GM21528 (cell line): ENCODE results near the gene HCRTR1.

Source experiments
- ATAC-seq: cut with Tn5 transposase; IDR thresholded peaks from one replicate; pipeline ENCODE4 v1.9.1; 2021; ENCODE audit warnings: mild to moderate bottlenecking, moderate library complexity; ENCODE audit not compliant: unreplicated experiment, low FRiP score

Gene HCRTR1

DNA sequence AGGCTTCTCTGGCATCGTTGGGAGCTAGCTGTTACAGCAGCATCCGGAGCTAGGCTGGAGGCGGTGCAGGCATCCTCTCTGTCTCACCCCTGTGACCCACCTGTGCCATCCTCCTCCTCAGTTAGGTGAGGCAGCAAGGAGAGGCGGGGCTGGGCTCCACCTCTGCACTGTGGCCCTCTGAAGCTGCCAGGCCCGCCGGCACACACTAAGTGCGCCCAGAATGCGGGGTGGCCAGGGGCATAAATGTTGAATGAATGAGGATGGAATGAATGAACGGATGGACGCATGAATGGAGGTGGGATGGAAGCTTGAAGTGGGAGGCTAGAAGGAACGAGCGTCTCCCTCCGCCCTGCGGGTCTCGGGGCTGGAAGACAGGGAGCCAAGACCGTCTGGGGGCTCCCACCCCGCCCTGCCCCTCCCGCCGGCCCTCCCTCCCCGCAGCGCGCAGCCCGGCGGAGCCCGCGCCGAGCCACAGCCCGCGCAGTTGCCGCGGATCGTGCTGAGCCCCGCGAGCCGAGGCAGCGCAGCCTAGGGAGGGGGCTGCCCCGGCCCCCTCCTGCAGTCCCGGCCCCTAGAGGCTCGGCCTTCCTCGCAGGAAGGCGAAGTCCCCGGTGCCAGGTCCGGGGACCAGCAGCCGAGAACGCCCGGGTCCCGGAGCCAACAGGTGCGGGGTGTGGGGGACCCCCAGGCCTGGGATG is at the start of gene HCRTR1:
Gene HCRTR1, plus strand, starts transcription at position 472 of the 698 bp plus-strand sequence. CDS start 1,504 bp downstream, outside the sequence.
- ATAC-seq, result no peak

- ATAC-seq, result no peak
These were observed 49.4 kb upstream of the HCRTR1 start for GRCh38 chr1:31567956-31568570.

DNA sequence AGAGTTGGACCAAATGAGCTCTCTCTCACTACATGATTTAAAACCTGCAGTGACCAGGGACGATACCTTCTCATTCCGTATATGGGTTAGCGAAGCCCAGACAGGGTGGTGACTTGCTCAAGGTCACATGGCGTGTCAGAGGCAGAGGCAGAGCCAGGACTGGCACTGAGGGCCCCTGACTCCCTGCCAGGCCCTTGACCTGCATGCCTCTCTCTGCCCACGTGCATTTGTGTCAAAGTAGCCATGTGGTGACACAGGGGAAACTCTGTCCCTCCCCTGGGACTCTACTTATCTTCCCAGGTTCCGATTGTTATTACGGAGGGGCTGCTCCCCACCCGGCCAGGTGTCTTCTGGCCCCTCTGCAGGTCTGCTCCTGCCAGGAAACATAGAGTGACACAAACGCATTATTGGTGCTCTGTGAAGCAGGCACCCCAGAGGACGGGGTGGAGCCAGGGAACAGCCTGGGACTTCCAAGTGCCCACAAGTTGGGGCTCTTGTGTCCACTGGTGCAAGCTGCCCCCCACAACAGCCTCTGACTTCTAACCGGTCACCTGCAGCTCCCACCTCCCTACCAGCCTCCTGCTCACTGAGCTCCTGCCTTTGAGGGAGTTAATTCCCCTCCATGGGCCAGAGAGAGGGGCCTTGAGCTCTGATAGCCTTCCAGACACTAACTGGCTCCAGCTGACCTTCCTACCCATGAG is 48.4 kb upstream of the HCRTR1 start:
- ATAC-seq, result no peak

GRCh38 chr1:31569596-31570173 is 47.8 kb upstream of the HCRTR1 start:
- no peak for ATAC-seq

DNA sequence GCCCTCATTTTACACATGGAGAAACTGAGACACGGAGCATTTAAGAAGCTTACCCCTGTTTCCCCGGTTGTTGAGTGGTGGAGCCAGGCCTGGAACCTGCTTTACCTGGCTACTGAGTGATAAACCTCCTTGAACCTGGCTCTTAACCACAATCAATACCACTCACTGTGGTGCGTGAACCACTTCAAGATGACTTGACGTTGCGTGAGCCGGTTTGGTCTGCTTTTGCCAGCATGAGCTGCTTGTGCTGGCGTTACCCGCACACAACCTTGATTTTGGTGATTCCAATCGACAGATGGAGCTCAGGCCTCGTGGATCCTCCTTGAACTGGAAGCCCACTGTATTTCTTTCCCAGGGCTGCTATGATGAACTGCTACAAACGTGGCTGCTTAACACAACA is 47.3 kb upstream of the HCRTR1 start:
- no peak for ATAC-seq

GRCh38 chr1:31570906-31571305 is 46.6 kb upstream of the HCRTR1 start:
- ATAC-seq, result no peak

DNA sequence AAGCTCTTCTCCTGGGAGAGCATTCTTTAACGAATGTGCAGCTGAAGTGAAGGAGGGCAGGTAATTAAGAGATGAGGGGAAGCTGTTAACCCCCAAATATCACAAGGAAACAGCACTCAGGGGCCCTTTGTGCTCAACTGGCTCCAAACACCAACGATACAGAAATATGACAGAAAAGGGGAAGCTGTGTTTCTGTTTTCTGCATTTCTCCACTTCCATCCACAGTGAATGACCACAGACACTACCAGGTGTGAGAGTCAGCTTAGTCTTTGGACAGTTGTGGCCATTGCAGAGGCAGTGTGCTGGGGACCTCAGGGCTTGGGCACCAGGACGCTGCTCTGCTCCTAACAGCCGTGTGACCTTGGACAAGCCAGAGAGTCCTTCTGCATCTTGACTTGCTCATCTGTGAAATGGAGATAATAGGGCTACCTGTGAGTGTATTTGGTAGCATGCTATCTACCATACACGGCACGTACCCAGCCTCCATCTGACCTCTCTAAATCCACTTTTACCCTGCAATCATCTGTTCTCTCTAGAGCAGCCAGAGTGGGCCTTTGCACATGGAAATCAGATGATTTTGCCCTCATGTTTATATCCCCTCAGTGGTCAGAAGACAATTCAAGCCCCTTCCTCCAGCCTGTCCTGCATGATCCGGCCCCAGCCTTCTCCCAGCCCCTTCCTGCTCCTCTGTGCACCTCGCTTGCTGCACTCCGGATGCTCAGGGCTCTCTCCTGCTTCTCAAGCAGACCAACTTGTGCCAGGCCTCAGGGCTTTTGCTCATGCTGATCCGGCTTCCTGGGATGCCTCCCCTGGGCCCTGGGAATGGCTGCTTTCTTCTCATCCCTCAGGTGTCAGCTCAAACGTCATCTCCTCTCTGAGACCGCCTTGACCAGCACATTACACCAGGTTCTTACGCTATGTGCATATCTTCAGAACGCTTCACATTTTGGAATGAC is 45.9 kb upstream of the HCRTR1 start:
- no peak for ATAC-seq

- no peak for ATAC-seq
These were observed 45.0 kb upstream of the HCRTR1 start for GRCh38 chr1:31572323-31573104.

- no peak for ATAC-seq
These were observed 44.2 kb upstream of the HCRTR1 start for GRCh38 chr1:31573261-31573660.

DNA sequence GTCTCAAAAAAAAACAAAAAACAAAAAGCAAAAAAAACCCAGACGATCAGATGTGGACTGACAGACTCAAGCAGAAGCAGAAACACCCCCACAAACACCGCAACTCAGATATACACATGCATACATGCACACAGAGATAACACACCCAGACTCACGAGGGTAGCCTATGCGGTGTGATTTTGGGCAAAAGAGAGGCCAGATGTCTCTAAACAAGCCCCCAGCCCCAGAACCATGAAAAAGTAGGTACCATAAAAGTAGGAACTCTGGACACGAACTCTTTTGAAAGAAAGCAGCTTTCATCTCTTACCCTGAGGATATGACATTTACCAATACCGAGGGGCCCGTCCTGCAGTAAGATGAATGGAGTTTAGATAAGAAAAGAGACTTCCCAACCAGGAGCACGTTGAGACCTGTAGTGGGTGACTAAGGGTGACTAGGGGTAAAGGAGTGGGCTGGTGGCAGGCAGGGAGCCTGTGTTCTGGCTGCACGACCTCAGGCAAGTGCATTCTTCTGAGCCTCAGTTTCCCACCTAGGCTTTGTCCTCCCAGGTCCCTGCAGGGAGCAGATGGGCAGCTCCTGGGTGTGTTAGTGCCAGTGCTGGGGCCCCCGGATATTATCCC is 42.6 kb upstream of the HCRTR1 start:
- ATAC-seq, result no peak

DNA sequence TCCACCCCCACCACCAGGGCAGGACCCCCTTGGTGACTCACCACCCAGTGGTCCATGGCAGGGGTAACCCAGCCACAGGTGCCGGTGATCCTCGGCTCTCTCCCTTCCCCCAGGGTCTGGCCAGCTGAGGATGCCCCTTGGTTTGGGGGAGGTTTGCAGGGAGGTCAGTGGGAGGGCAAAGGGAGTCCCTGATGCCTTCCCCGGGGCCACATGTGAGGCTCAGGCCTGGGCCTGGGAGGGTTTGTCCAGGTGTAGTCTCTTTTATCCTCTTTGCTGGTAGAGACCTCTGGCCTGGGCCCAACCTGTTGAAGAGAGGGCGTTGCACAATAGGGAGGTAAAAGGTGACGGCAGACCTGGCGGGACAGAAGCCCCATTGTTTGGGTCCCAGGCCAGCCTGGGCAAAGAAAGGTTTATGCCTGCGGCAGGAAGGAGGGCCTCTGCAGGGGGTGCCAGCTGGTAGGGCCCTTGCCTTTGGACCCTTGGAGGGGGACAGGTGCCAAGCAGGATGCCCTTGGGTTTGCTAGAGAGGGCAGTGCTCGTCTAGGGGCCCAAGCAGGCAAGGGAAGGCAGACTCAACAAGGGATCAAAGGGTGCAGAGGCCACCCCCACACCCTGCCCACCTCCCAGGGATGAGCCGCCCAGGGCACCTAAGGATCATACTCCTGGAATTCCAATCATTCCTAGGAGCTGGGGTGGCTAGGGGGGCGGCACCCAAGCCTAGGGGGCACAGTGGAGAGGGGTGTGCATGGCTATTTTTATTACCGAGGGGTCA is 41.9 kb upstream of the HCRTR1 start:
- no peak for ATAC-seq

DNA sequence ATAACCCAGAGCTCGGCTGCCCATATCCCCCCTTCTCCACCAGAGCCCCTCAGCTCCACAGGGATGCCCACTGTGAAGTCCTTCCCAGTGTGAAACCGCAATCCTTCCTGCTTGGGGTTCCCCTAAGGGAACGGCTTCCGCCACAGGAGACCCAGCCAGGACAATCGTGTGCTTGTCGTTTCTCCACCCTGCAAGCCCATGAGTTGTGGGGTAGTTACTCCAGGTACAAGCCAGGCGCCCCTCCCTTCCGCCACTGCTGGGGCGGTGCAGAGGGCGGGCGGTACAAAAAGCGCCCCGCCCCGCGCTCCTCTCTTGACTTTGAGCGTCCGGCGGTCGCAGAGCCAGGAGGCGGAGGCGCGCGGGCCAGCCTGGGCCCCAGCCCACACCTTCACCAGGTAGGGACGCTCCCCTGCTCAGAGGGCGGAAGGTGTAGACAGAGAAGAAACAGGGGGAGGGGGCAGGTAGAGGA is 41.3 kb upstream of the HCRTR1 start, which contains the start of gene TINAGL1:
Gene TINAGL1, plus strand, starts transcription at position 315 of the 469 bp plus-strand sequence. CDS start 634 bp downstream, outside the sequence.
- no peak for ATAC-seq

DNA sequence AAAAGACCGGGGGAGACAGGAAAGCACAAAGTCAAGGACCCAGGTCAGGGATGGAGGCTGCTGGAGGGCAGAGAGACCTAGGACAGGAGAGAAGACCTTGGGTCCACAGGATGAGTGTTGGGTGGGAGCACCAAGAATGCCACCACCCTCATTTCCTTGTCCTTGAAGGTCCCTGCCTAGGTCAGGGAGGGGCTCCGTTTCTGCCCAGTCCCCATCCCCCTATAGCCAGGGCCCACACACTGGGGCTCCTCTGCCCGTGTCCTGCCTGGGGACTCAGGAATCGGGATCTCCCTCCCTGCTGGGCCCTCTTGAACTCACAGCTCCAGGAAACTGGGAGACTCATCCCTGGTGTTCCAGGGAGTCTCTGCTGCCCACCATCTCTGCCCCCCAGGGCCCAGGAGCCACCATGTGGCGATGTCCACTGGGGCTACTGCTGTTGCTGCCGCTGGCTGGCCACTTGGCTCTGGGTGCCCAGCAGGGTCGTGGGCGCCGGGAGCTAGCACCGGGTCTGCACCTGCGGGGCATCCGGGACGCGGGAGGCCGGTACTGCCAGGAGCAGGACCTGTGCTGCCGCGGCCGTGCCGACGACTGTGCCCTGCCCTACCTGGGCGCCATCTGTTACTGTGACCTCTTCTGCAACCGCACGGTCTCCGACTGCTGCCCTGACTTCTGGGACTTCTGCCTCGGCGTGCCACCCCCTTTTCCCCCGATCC is 40.6 kb upstream of the HCRTR1 start:
- ATAC-seq, result no peak

GRCh38 chr1:31577515-31578192 is 39.8 kb upstream of the HCRTR1 start:
- no peak for ATAC-seq

GRCh38 chr1:31579374-31579773 is 38.1 kb upstream of the HCRTR1 start:
- ATAC-seq, result no peak

- no peak for ATAC-seq
These were observed 37.0 kb upstream of the HCRTR1 start for GRCh38 chr1:31580513-31580870.
